GM12878 (cell line): Measurements from ENCODE around the gene CPVL. TPM values are rescaled to one million over a fixed set of nuclear protein-coding genes. Genes with fewer than 3 reads are reported as not detected.

Source experiments
- ATAC-seq: fragments of 200-7000 bp; cut with Tn5 transposase; 3 replicates; pipeline ENCODE4 v1.9.1; 2020; ENCODE audit warnings: mild to moderate bottlenecking, moderate library complexity
- BruUV-seq: library from RNA; stranded (reverse); fragments of 400-500 nt; replicated peaks from 2 replicates; lab custom pipeline; 2021; lab: Mats Ljungman, UMichigan
- CTCF ChIA-PET: fragments of 300-600 bp; sonication (Branson Sonifier 250); formaldehyde crosslinking; extraction: SDS; loops from one replicate; lab custom pipeline; 2021; ENCODE audit warnings: inconsistent platforms; lab: Yijun Ruan, JAX
- POLR2A ChIA-PET: fragments of 350-600 bp; formaldehyde crosslinking; extraction: SDS; loops from one replicate; lab custom pipeline; 2021; ENCODE audit warnings: inconsistent platforms; lab: Charles Lee
- RAD21 ChIA-PET: fragments of 300-600 bp; sonication (Branson Sonifier 250); formaldehyde crosslinking; loops from one replicate; lab custom pipeline; 2023; ENCODE audit warnings: antibody characterized with exemption; ENCODE audit not compliant: unreplicated experiment; lab: Charles Lee
- SMC1A ChIA-PET: fragments of 300-600 bp; sonication (Branson Sonifier 250); formaldehyde crosslinking; loops from one replicate; lab custom pipeline; 2023; ENCODE audit not compliant: unreplicated experiment, uncharacterized antibody; lab: Charles Lee
- DNase-seq: peaks from one replicate; pipeline ENCODE4 v3.0.0-alpha.2; 2011; ENCODE audit warnings: low read depth, low spot score
- FAIRE-seq: peaks from 3 replicates; lab custom pipeline; 2011; peaks lifted over from hg19 to GRCh38; lab: Jason Lieb, UNC
- H2AFZ ChIP-seq: 2 replicates; pipeline ENCODE4 v1.6.0; 2011; ENCODE audit warnings: low read depth, low read length, control low read depth; ENCODE audit not compliant: control insufficient read depth
- H3K27ac ChIP-seq: 2 replicates; pipeline ENCODE4 v1.5.1; 2011; ENCODE audit warnings: control low read depth; ENCODE audit not compliant: control insufficient read depth, insufficient read depth
- H3K27me3 ChIP-seq, 2 experiments: replicated peaks in 1 of 2; 2 replicates each; pipeline versions ENCODE4 v1.6.0 to v1.6.1; 2011; ENCODE audit warnings: low read length in 1 of 2; ENCODE audit not compliant: control insufficient read depth in 2 of 2, insufficient read depth in 2 of 2
- H3K36me3 ChIP-seq, 2 experiments: 2 replicates each; pipeline ENCODE4 v1.5.1; 2011; ENCODE audit warnings: low read length in 1 of 2; ENCODE audit not compliant: control insufficient read depth in 2 of 2, insufficient read depth in 2 of 2
- H3K4me1 ChIP-seq: 2 replicates; pipeline ENCODE4 v1.6.1; 2011; ENCODE audit warnings: mild to moderate bottlenecking, low read length, moderate library complexity, mixed read lengths; ENCODE audit not compliant: control insufficient read depth, insufficient read depth
- H3K4me2 ChIP-seq: 2 replicates; pipeline ENCODE4 v1.6.0; 2011; ENCODE audit warnings: control low read depth; ENCODE audit not compliant: control insufficient read depth, insufficient read depth
- H3K4me3 ChIP-seq: fragments of 200-600 bp; sonication (generic); 2 replicates; pipeline ENCODE4 v1.5.1; 2016
- H3K79me2 ChIP-seq: 2 replicates; pipeline ENCODE4 v1.6.0; 2011; ENCODE audit warnings: low read length; ENCODE audit not compliant: control insufficient read depth, insufficient read depth
- H3K9ac ChIP-seq: 2 replicates; pipeline ENCODE4 v1.8.0; 2011; ENCODE audit warnings: low read length, control low read depth, mixed read lengths; ENCODE audit not compliant: control insufficient read depth, insufficient read depth
- H3K9me3 ChIP-seq: replicated peaks from 3 replicates; pipeline ENCODE4 v1.5.1; 2011; ENCODE audit warnings: mild to moderate bottlenecking, low read length; ENCODE audit not compliant: control insufficient read depth, insufficient read depth
- H4K20me1 ChIP-seq: 2 replicates; pipeline ENCODE4 v1.6.0; 2011; ENCODE audit not compliant: control insufficient read depth, insufficient read depth
- BCL11A ChIP-seq: IDR thresholded peaks from 2 replicates; pipeline ENCODE4 v1.6.1; 2011; ENCODE audit warnings: low read depth, low read length
- CHD2 ChIP-seq: IDR thresholded peaks from 2 replicates; pipeline ENCODE4 v1.6.1; 2011; ENCODE audit warnings: low read depth, low read length, improper control_type of control experiment, borderline replicate concordance
- ETV6 ChIP-seq, 2 experiments: fragments of 450-650 bp in 1 of 2; IDR thresholded peaks in 1 of 2; conservative IDR thresholded peaks in 1 of 2; 2 replicates each; pipeline ENCODE4 v1.6.1; 2014; ENCODE audit warnings: antibody characterized with exemption in 1 of 2, borderline replicate concordance in 1 of 2, low read depth in 1 of 2, mild to moderate bottlenecking in 1 of 2, moderate library complexity in 1 of 2
- JUND ChIP-seq: IDR thresholded peaks from 2 replicates; pipeline ENCODE4 v1.6.1; 2012; ENCODE audit warnings: low read depth, mild to moderate bottlenecking, low read length, improper control_type of control experiment, moderate library complexity
- MAX ChIP-seq: IDR thresholded peaks from 2 replicates; pipeline ENCODE4 v1.6.1; 2012; ENCODE audit warnings: low read depth, low read length, improper control_type of control experiment
- NFXL1 ChIP-seq: fragments of 450-650 bp; IDR thresholded peaks from 2 replicates; pipeline ENCODE4 v1.6.1; 2017; ENCODE audit warnings: antibody characterized with exemption, mild to moderate bottlenecking, borderline replicate concordance
- ZBTB40 ChIP-seq: fragments of 450-650 bp; IDR thresholded peaks from 2 replicates; pipeline ENCODE4 v1.6.1; 2016; ENCODE audit warnings: mild to moderate bottlenecking, moderate library complexity, borderline replicate concordance
- WGBS: methylation state at CpG from one replicate; pipeline ENCODE4 v1.1.6; 2016; ENCODE audit warnings: low lambda C conversion rate; ENCODE audit not compliant: insufficient replicate concordance, insufficient coverage; ENCODE audit errors: missing lambda C conversion rate; 5-methylcytosine and 5-hydroxymethylcytosine counted together
- in situ Hi-C: fragments of 300-500 bp; cut with MboI; formaldehyde crosslinking; loops from 9 replicates; pipeline ENCODE4 v1.14.3; 2018; ENCODE audit warnings: mixed read lengths
- intact Hi-C: fragments of 100-400 bp; cut with micrococcal nuclease; formaldehyde crosslinking; loops from one replicate; pipeline ENCODE4 v1.14.2; 2022; ENCODE audit not compliant: unreplicated experiment
- polyA plus RNA-seq, 11 experiments: library from polyadenylated mRNA; depleted of rRNA in 4 of 11; unstranded in 6 of 11; stranded (reverse) in 5 of 11; fragments of >200 nt; fragmentation: Nextera tagmentation in 4 of 11; fragmentation: Illumina TruSeq in 1 of 11; extraction: Ambion mirVana in 4 of 11; extraction: Trizol in 1 of 11; gene quantifications; 1 replicate in 1 of 11; 2 replicates in 10 of 11; pipeline versions ENCODE4 v1.2.1 to v1.2.3, GENCODE V29; 2011 to 2016; ENCODE audit warnings: inconsistent platforms in 2 of 11, missing spikeins in 2 of 11, low read depth in 1 of 11
- total RNA-seq, 4 experiments: library from RNA; depleted of rRNA in 3 of 4; stranded (reverse); fragments of >200 nt in 3 of 4; fragmentation: Illumina TruSeq in 1 of 4; extraction: Trizol in 1 of 4; gene quantifications; 2 replicates each; pipeline versions ENCODE4 v1.2.1 to v1.2.3, GENCODE V29; 2013 to 2021

CPVL gene
- total and polyA plus RNA-seq, 10 of the 15 experiments (the other 5 are each of a cell fraction or from before 2014, with no cell fraction given) = 0.59 TPM; not detected in 9

- no peaks in the 10 kb centered on the region for H3K79me2 ChIP-seq
- no peak overlapping the region for H3K9ac ChIP-seq
- in situ Hi-C loops = no loop called here
- FAIRE-seq = no peak
- POLR2A ChIA-PET = no interaction called here
- H4K20me1 ChIP-seq = no peaks in the 10 kb centered on the region
- 36% methylated on average over 5 of the region's 5 CpGs for WGBS
- H3K27me3 ChIP-seq = no peaks in the 10 kb centered on the region; a peak in 1 of 4 replicates
- no peak overlapping the region for H3K27ac ChIP-seq
- RAD21 ChIA-PET = no interaction called here
- no peaks in the 10 kb centered on the region for H3K4me1 ChIP-seq
- no peak for TF ChIP-seq MAX
- no peak for TF ChIP-seq CHD2
- no peak for TF ChIP-seq NFXL1
- no peak for TF ChIP-seq BCL11A
- TF ChIP-seq ZBTB40 = no peak
- TF ChIP-seq ETV6 (conservative IDR thresholded peaks at IDR 0.05 in 1 of 2, IDR thresholded peaks at IDR 0.05 in 1 of 2; ENCODE audit: borderline replicate concordance in 1 of 2, low read depth in 1 of 2) = no peak
- TF ChIP-seq JUND = no peak
- H3K9me3 ChIP-seq = no peaks in the 10 kb centered on the region
- SMC1A ChIA-PET = interaction anchor here (1.3 kb wide), 1 partner anchor 20 kb away, joined by 3 read pairs; no protein-coding TSS in a partner anchor
- H3K4me2 ChIP-seq = no peak overlapping the region
- CTCF ChIA-PET = no interaction called here
- no peak overlapping the region for H3K4me3 ChIP-seq
- no TSS peak for BruUV-seq
- DNase-seq = no peak
- intact Hi-C loops = no loop called here
- H2AFZ ChIP-seq = no peak overlapping the region
- no peak for ATAC-seq
- no peaks in the 10 kb centered on the region for H3K36me3 ChIP-seq
These were observed 24.3 kb downstream of the CPVL start for GRCh38 chr7:29122081-29122480.
